Stimulated activated CD4-positive, alpha-beta T cell treated with anti-CD3 and anti-CD28 coated beads, Interleukin-4, amount 100 ng/mL, for 4 hours (primary cell): ENCODE results near the gene ALG1L2.
"Not testable (repeated sequence)": the region's sequence is repeated elsewhere in the genome, so short reads cannot be mapped to it uniquely, and the experiment has no call there.

Experiments used
- DNase-seq, 2 experiments: peaks; one replicate each; pipeline ENCODE4 v3.0.0-alpha.2; 2020

Gene ALG1L2

DNA sequence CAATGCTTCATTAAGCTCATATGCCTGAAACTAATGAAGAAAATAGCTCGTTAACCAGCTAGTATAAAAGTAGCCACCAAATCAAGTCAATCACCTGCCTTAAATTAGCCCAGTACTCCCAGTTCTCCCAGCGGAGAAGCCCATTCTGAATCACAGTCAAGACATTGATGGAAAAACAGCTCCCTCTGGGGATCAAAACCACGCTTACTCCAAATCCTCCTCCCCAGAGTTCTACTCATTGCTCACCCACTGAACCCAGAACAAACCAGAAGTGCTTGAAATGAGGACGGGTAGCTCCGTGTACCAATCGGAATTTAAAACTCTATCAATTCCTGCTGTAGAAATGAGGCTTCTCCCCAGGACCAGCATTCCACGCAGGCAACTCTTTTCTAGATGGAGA, 54.7 kb downstream of the ALG1L2 start:
- not testable (repeated sequence) for DNase-seq

DNA sequence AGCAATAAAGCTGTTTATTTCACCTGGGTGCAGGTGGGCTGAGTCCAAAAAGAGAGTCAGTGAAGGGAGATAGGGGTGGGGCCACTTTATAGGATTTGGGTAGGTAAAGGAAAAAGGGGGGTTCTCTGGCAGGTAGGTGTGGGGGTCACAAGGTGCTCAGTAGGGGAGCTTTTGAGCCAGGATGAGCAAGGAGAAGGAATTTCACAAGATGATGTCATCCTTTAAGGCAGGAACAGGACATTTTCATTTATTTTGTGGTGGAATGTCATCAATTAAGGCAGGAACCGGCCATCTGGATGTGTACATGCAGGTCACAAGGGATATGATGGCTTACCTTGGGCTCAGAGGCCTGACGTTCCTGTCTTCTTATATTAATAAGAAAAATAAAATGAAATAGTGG, 56.1 kb downstream of the ALG1L2 start:
- DNase-seq: not testable (repeated sequence)

DNA sequence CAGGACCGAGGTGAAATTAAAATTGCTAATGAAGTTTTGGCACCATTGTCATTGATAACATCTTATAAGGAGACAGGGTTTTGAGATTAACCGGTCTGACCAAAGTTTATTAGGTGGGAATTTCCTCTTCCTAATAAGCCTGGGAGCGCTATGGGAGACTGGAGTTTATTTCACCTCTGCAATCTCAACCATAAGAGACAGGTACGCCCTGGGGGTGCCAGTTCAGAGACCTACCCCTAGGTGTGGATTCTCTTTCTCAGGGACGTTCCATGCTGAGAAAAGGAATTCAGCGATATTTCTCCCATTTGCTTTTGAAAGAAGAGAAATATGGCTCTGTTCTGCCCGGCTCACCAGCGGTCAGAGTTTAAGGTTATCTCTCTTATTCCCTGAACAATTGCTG, 57.4 kb downstream of the ALG1L2 start:
- not testable (repeated sequence) for DNase-seq

DNA sequence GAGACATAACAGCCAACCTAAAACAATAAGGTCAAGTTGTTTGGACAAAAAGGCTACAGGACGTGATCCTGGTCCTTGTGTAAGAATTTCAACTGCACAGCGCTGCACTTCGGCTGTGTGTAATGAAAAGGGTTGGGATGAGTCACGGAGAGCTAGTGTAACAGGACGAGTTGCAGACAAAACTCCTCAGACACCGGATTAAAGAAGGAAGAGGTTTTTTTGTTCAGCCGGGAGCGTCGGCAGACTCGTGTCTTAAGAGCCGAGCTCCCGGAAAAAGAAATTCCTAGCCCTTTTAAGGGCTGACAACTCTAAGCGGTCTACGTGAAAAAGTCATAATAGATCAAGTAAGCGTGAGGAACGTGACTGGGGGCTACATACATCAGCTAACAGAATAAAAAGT, 59.1 kb downstream of the ALG1L2 start:
- DNase-seq: not testable (repeated sequence)

DNA sequence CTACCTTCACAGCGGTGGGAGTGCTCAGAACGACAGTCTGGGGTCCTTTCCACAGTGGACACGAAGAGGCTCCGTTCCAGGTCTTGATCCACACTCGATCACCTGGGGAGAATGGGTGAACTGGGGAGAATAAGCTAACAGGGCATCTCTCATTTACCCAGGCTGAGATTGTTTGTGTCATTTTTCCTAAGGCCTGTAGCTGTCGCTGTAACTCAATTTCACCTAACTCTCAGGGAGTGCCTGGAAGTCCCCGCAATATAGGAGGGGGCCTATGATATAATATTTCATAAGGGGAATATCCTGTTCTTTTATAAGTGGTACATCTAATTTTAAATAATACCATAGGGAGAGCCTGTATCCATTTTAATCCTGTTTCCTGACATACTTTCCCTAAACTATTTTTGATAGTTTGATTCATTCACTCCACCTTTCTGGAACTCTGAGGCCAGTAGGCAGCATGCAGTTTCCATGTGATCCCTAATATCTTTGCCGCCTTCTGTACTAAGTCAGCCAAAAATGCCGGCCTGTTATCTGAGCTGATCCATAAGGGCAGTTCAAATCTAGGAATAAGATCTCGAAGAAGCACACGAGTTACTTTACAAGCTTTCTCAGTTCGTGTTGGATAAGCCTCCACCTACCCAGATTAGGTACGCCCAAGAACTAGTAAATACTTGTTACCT, 62.2 kb downstream of the ALG1L2 start:
- DNase-seq: not testable (repeated sequence)

DNA sequence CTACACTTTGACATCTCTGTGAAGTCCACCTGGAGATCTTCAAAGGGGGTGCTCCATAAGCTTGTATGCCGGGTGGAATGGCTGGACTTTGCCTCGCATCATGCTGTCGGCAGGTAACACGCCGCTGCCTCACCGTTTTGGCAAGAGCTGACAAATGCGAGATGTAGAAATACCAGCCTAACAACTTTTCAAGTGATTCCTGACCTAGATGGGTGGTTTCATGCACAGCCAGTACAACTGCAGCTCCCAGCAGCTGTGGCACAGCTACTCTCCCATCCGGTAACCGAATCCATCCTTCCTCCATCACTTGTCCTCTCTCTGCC, 62.7 kb downstream of the ALG1L2 start:
- not testable (repeated sequence) for DNase-seq

DNA sequence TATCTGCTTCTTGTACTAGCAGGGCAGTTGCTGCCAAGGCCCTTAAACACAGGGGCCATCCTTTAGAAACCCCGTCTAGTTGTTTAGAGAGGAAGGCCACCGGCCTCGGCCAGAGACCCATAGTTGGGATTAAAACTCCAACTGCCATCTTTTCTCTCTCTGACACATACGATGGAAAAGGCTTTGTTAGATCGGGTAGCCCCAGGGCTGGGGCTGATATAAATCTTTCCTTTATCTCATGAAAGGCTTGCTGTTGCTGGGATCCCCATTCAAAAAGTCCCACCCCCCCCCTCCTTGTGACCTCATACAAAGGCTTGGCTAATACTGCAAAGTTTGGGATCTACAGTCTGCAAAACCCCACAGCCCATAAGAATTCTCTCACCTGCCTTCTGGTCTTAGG, 63.8 kb downstream of the ALG1L2 start:
- not testable (repeated sequence) for DNase-seq

DNA sequence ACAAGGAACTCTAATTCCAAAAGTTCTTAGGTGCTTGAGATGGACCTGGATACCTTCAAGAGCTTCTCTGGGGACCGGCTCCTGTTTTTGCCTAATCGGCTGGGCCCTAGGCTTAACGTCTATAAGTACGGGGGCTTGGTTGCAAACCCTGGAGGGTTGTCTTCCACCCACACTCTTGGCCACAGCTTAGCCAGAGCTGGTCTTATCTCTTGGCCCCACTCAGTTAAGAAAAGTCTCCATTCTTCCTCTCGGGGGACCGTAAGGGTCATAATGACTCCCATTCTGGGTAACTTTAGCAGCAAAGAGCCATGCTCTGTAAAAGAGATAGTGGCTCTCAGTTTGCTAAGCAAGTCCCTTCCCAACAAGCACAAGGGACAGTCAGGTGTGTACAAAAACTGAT, 64.8 kb downstream of the ALG1L2 start:
- DNase-seq: not testable (repeated sequence)
